ENCODE results near the gene DDIAS. TPM values are rescaled to one million over a fixed set of nuclear protein-coding genes. Genes with fewer than 3 reads are reported as not detected.
"Not testable (repeated sequence)": the region's sequence is repeated elsewhere in the genome, so short reads cannot be mapped to it uniquely, and the experiment has no call there.

The DDIAS gene
- total and polyA plus RNA-seq, 9 of the 15 experiments (the other 6 are each of a cell fraction or from before 2014, with no cell fraction given): 9.4 to 27.2 (median 23.3) TPM

DNA sequence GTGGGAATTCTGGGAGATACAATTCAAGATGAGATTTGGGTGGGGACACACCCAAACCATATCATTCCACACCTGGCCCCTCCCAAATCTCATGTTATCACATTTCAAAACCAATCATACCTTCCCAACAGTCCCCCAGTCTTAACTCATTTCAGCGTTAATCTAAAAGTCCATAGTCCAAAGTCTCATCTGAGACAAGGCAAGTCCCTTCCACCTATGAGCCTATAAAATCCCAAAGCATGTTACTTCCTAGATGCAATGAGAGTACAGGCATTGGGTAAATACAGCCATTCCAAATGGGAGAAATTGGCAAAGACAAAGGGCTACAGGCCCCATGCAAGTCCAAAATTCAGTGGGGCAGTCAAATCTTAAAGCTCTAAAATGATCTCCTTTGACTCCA, 41.9 kb downstream of the DDIAS start:
- FAIRE-seq; H3K9me3 ChIP-seq (replicated peaks; ENCODE audit: control insufficient read depth, insufficient read depth, low read depth, low read length); H3K27me3 ChIP-seq (ENCODE audit: control insufficient read depth in 2 of 2, insufficient read depth in 2 of 2, low read length in 2 of 2); H3K4me3 ChIP-seq; H2AFZ ChIP-seq (ENCODE audit: low read depth, low read length); ATAC-seq; H3K4me1 ChIP-seq (replicated peaks in 1 of 2; ENCODE audit: control insufficient read depth in 2 of 2, insufficient read depth in 2 of 2, low read length in 2 of 2); H4K20me1 ChIP-seq (replicated peaks; ENCODE audit: control insufficient read depth, insufficient read depth, low read length); H3K36me3 ChIP-seq (ENCODE audit: control insufficient read depth, insufficient read depth, low read length); H3K79me2 ChIP-seq (ENCODE audit: control insufficient read depth, insufficient read depth, low read length); H3K9ac ChIP-seq (ENCODE audit: insufficient read depth in 1 of 2, low read depth in 2 of 2, low read length in 2 of 2); DNase-seq (ENCODE audit: extremely low read depth in 1 of 4, low spot score in 3 of 4); H3K27ac ChIP-seq (ENCODE audit: extremely low read depth, low read depth, low read length); in situ Hi-C loops (cut with MboI); intact Hi-C loops (cut with micrococcal nuclease); H3K9me1 ChIP-seq (ENCODE audit: control insufficient read depth, insufficient read depth, low read length); BruUV-seq (replicated peaks); H3K4me2 ChIP-seq (ENCODE audit: insufficient read depth, low read length); CTCF ChIA-PET (ENCODE audit: low intra/inter-chr PET ratio): not testable (repeated sequence)
- 10% methylated on average over 1 of the region's 1 CpG for WGBS (ENCODE audit: insufficient coverage, low coverage, missing lambda C conversion rate)
- POLR2A ChIA-PET: interaction anchor here (0.6 kb wide), 1 partner anchor 71 kb away, joined by 3 read pairs; no protein-coding TSS in a partner anchor

DNA sequence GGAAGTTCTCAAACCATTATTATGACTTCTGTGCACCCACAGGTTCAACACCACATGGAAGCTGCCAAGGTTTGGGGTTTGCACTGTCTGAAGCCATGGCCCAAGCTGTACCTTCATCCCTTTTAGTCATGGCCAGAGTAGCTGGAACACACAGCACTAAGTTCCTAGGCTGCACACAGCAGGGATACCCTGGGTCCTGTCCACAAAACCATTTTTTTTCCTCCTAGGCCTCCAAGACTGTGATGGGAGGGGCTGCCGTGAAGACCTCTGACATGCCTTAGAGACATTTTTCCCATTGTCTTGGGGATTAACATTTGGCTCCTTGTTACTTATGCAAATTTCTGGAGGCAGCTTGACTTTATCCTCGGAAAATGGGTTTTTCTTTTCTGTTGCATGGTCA, 42.7 kb downstream of the DDIAS start:
- POLR2A ChIA-PET: interaction anchor here (0.6 kb wide), 1 partner anchor 71 kb away, joined by 3 read pairs; no protein-coding TSS in a partner anchor
- no peaks in the 10 kb centered on the region for H3K36me3 ChIP-seq (ENCODE audit: control insufficient read depth, insufficient read depth, low read length)
- CTCF ChIA-PET (ENCODE audit: low intra/inter-chr PET ratio): no interaction called here
- TF ChIP-seq BCOR (IDR thresholded peaks at IDR 0.05) (no peak), FOXK1 (CRISPR knock-in tag; IDR thresholded peaks at IDR 0.05; ENCODE audit: borderline replicate concordance) (no peak), ELF4 (CRISPR knock-in tag; IDR thresholded peaks at IDR 0.05) (no peak), ZNF583 (CRISPR knock-in tag; IDR thresholded peaks at IDR 0.05) (no peak), POU5F1 (IDR thresholded peaks at IDR 0.05; ENCODE audit: borderline replicate concordance, low read depth, low read length, partially characterized antibody) (no peak), FOXM1 (IDR thresholded peaks at IDR 0.05; ENCODE audit: low read depth) (no peak), FOXM1 (CRISPR knock-in tag; IDR thresholded peaks at IDR 0.05; ENCODE audit: low read depth) (no peak), ZFP36 (IDR thresholded peaks at IDR 0.05; ENCODE audit: low read depth, low read length, partially characterized antibody) (no peak), ZNF23 (CRISPR knock-in tag; IDR thresholded peaks at IDR 0.05) (no peak), ZNF143 (CRISPR knock-in tag; IDR thresholded peaks at IDR 0.05) (no peak), ELF1 (tag; IDR thresholded peaks at IDR 0.05) (no peak), PRPF4 (IDR thresholded peaks at IDR 0.05; ENCODE audit: insufficient read depth, low read depth, low read length, poor library complexity, severe bottlenecking) (no peak), YY1 (IDR thresholded peaks at IDR 0.05; ENCODE audit: borderline replicate concordance in 1 of 3, control insufficient read depth in 1 of 3, extremely low read depth in 1 of 3, insufficient read depth in 3 of 3, insufficient read length in 1 of 3, insufficient replicate concordance in 2 of 3, low read depth in 1 of 3, low read length in 2 of 3) (no peak)
- TF ChIP-seq, protein P1, sequence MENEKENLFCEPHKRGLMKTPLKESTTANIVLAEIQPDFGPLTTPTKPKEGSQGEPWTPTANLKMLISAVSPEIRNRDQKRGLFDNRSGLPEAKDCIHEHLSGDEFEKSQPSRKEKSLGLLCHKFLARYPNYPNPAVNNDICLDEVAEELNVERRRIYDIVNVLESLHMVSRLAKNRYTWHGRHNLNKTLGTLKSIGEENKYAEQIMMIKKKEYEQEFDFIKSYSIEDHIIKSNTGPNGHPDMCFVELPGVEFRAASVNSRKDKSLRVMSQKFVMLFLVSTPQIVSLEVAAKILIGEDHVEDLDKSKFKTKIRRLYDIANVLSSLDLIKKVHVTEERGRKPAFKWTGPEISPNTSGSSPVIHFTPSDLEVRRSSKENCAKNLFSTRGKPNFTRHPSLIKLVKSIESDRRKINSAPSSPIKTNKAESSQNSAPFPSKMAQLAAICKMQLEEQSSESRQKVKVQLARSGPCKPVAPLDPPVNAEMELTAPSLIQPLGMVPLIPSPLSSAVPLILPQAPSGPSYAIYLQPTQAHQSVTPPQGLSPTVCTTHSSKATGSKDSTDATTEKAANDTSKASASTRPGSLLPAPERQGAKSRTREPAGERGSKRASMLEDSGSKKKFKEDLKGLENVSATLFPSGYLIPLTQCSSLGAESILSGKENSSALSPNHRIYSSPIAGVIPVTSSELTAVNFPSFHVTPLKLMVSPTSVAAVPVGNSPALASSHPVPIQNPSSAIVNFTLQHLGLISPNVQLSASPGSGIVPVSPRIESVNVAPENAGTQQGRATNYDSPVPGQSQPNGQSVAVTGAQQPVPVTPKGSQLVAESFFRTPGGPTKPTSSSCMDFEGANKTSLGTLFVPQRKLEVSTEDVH (IDR thresholded peaks at IDR 0.05; ENCODE audit: low read depth, partially characterized antibody): no peak

More for the DNA sequence above, 42.7 kb downstream of the DDIAS start:
- 8% methylated on average over 2 of the region's 2 CpGs for WGBS (ENCODE audit: insufficient coverage, low coverage, missing lambda C conversion rate)
- Histone ChIP-seq H3K4me1 (replicated peaks in 1 of 2; ENCODE audit: control insufficient read depth in 2 of 2, insufficient read depth in 2 of 2, low read length in 2 of 2) (0 out of 5 replicates have a peak, but pooled peaks cover 0 to 3% of the 10 kb centered on the region in 2 experiments), H3K27me3 (ENCODE audit: control insufficient read depth in 2 of 2, insufficient read depth in 2 of 2, low read length in 2 of 2) (0 out of 5 replicates have a peak, but pooled peaks cover 0 to 4% of the 10 kb centered on the region in 2 experiments), H3K4me3 (no peak overlapping the region), H3K4me2 (ENCODE audit: insufficient read depth, low read length) (no peak overlapping the region), H3K79me2 (ENCODE audit: control insufficient read depth, insufficient read depth, low read length) (no peaks in the 10 kb centered on the region), H3K9ac (ENCODE audit: insufficient read depth in 1 of 2, low read depth in 2 of 2, low read length in 2 of 2) (no peak overlapping the region), H3K9me1 (ENCODE audit: control insufficient read depth, insufficient read depth, low read length) (no peaks in the 10 kb centered on the region), H3K27ac (ENCODE audit: extremely low read depth, low read depth, low read length) (no peak overlapping the region), H4K20me1 (replicated peaks; ENCODE audit: control insufficient read depth, insufficient read depth, low read length) (no peaks in the 10 kb centered on the region), H2AFZ (ENCODE audit: low read depth, low read length) (no peak overlapping the region), H3K9me3 (replicated peaks; ENCODE audit: control insufficient read depth, insufficient read depth, low read depth, low read length) (no peaks in the 10 kb centered on the region)
- no peak for DNase-seq (ENCODE audit: extremely low read depth in 1 of 4, low spot score in 3 of 4)
- intact Hi-C loops (cut with micrococcal nuclease): no loop called here
- in situ Hi-C loops (cut with MboI): no loop called here
- no TSS peak for BruUV-seq (replicated peaks)
- peak; percentile 51; the same call in 2 of the 3 replicates for ATAC-seq
- FAIRE-seq: no peak
